Measurements from ENCODE around the gene VDR. TPM values are rescaled to one million over a fixed set of nuclear protein-coding genes. Genes with fewer than 3 reads are reported as not detected.
"Not testable (repeated sequence)": the region's sequence is repeated elsewhere in the genome, so short reads cannot be mapped to it uniquely, and the experiment has no call there.

Gene VDR
- total RNA-seq, 1 donor from 2014 or later = 41.6 TPM

GRCh38 chr12:47851303-47851952, 53.4 kb downstream of the VDR start:
- intact Hi-C loops (cut with micrococcal nuclease) = no loop called here

GRCh38 chr12:47850153-47851084, 54.4 kb downstream of the VDR start:
- intact Hi-C loops (cut with micrococcal nuclease) = no loop called here

- intact Hi-C loops (cut with micrococcal nuclease) = no loop called here
Measured at GRCh38 chr12:47849261-47849660, 55.5 kb downstream of the VDR start.

- intact Hi-C loops (cut with micrococcal nuclease) = no loop called here
Measured at GRCh38 chr12:47848853-47849252, 55.9 kb downstream of the VDR start.

- intact Hi-C loops (cut with micrococcal nuclease) = no loop called here
Measured at GRCh38 chr12:47846294-47846996, 58.3 kb downstream of the VDR start.

GRCh38 chr12:47845081-47845480, 59.7 kb downstream of the VDR start:
- intact Hi-C loops (cut with micrococcal nuclease) = no loop called here

- intact Hi-C loops (cut with micrococcal nuclease) = no loop called here
Measured at GRCh38 chr12:47844264-47845019, 60.4 kb downstream of the VDR start.

- intact Hi-C loops (cut with micrococcal nuclease) = no loop called here
Measured at GRCh38 chr12:47843226-47843980, 61.4 kb downstream of the VDR start.

- intact Hi-C loops (cut with micrococcal nuclease) = not testable (repeated sequence)
Measured at GRCh38 chr12:47842543-47842942, 62.3 kb downstream of the VDR start.

- intact Hi-C loops (cut with micrococcal nuclease) = no loop called here
Measured at GRCh38 chr12:47841910-47842309, 62.9 kb downstream of the VDR start.

- intact Hi-C loops (cut with micrococcal nuclease) = no loop called here
Measured at GRCh38 chr12:47841501-47841900, 63.3 kb downstream of the VDR start.

- intact Hi-C loops (cut with micrococcal nuclease) = no loop called here
Measured at GRCh38 chr12:47840571-47840970, 64.2 kb downstream of the VDR start.

- intact Hi-C loops (cut with micrococcal nuclease) = loop anchor here (5.0 kb wide), 1 partner anchor 187 kb away; no protein-coding TSS in a partner anchor
Measured at GRCh38 chr12:47839214-47839876, 65.4 kb downstream of the VDR start.

- intact Hi-C loops (cut with micrococcal nuclease) = loop anchor here (1.0 to 5.0 kb wide), 3 partner anchors 96 to 186 kb away; no protein-coding TSS in a partner anchor
Measured at GRCh38 chr12:47838286-47838931, 66.4 kb downstream of the VDR start.

GRCh38 chr12:47837190-47838171, 67.3 kb downstream of the VDR start:
- intact Hi-C loops (cut with micrococcal nuclease) = loop anchor here (1.0 to 5.0 kb wide), 6 partner anchors 18 to 185 kb away; partner anchors contain the start of gene HDAC7

- intact Hi-C loops (cut with micrococcal nuclease) = loop anchor here (5.0 kb wide), 1 partner anchor 183 kb away; no protein-coding TSS in a partner anchor
Measured at GRCh38 chr12:47835831-47836155, 69.0 kb downstream of the VDR start.

- intact Hi-C loops (cut with micrococcal nuclease) = loop anchor here (5.0 kb wide), 1 partner anchor 183 kb away; no protein-coding TSS in a partner anchor
Measured at GRCh38 chr12:47835006-47835830, 69.6 kb downstream of the VDR start.
